Activated naive CD8-positive, alpha-beta T cell (primary cell): ENCODE measurements around the gene ZFP14.
"Not testable (repeated sequence)": the region's sequence is repeated elsewhere in the genome, so short reads cannot be mapped to it uniquely, and the experiment has no call there.

Source experiments
- H3K27ac Mint-ChIP-seq: one replicate; pipeline ENCODE4 v1.8.0; 2021; ENCODE audit warnings: mixed read lengths
- H3K27me3 Mint-ChIP-seq: one replicate; pipeline ENCODE4 v1.8.0; 2021; ENCODE audit warnings: mixed read lengths
- H3K36me3 Mint-ChIP-seq: one replicate; pipeline ENCODE4 v1.8.0; 2021; ENCODE audit warnings: mixed read lengths
- H3K4me1 Mint-ChIP-seq: one replicate; pipeline ENCODE4 v1.8.0; 2021; ENCODE audit warnings: low read depth, mixed read lengths
- H3K4me3 Mint-ChIP-seq: one replicate; pipeline ENCODE4 v1.8.0; 2021; ENCODE audit warnings: mild to moderate bottlenecking, mixed read lengths
- H3K9me3 Mint-ChIP-seq: one replicate; pipeline ENCODE4 v1.8.0; 2021; ENCODE audit warnings: low read depth, mixed read lengths

ZFP14 gene

GRCh38 chr19:36377541-36378178 lies 1.3 kb downstream of the ZFP14 start:
- Mint-ChIP-seq H3K27me3 (no peaks in the 10 kb centered on the region), H3K4me1 (peaks cover 24% of the 10 kb centered on the region), H3K9me3 (peaks cover 1% of the 10 kb centered on the region), H3K27ac (peak overlapping the region; percentile 93), H3K36me3 (peaks cover 12% of the 10 kb centered on the region), H3K4me3 (peak overlapping the region; percentile 96)

- Mint-ChIP-seq H3K27ac (no peak overlapping the region), H3K4me1 (peaks cover 26% of the 10 kb centered on the region), H3K36me3 (peaks cover 23% of the 10 kb centered on the region), H3K27me3 (no peaks in the 10 kb centered on the region), H3K4me3 (no peak overlapping the region), H3K9me3 (peaks cover 6% of the 10 kb centered on the region)
These were observed 5.3 kb downstream of the ZFP14 start for GRCh38 chr19:36373638-36374156.

- H3K36me3 Mint-ChIP-seq = peaks cover 32% of the 10 kb centered on the region
- peaks cover 10% of the 10 kb centered on the region for H3K4me1 Mint-ChIP-seq
- H3K27ac Mint-ChIP-seq = no peak overlapping the region
- H3K9me3 Mint-ChIP-seq = peaks cover 6% of the 10 kb centered on the region
- H3K27me3 Mint-ChIP-seq = no peaks in the 10 kb centered on the region
- H3K4me3 Mint-ChIP-seq = no peak overlapping the region
These were observed 7.1 kb downstream of the ZFP14 start for GRCh38 chr19:36371886-36372285.

GRCh38 chr19:36363845-36364244 lies 15.2 kb downstream of the ZFP14 start:
- Mint-ChIP-seq H3K27ac (no peak overlapping the region), H3K4me3 (no peak overlapping the region), H3K4me1 (no peaks in the 10 kb centered on the region), H3K36me3 (peaks cover 56% of the 10 kb centered on the region), H3K27me3 (no peaks in the 10 kb centered on the region), H3K9me3 (peaks cover 3% of the 10 kb centered on the region)

DNA sequence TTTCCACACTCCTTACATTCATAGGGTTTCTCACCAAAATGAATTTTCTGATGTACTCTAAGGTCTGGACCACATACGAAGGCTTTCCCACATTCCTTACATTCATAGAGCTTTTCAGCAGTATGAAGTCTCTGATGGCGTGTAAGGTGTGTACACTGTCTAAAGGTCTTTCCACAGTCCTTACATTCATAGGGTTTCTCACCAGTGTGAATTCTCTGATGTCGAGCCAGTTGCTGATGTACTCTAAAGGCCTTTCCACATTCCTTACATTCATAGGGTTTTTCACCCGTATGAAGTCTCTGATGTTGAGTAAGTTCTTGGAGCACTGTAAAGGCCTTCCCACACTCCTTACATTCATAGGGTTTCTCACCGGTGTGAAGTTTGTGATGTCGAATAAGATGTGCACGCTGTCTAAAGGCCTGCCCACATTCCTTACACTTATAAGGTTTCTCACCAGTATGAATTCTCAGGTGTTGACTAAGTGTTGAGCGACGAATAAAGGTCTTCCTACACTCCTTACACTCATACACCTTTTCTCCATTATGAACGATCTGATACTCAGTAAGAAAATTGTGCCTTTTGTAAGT lies 38.1 kb downstream of the ZFP14 start:
- Mint-ChIP-seq H3K4me1 (no peaks in the 10 kb centered on the region), H3K36me3 (peaks cover 63% of the 10 kb centered on the region), H3K27ac (no peak overlapping the region), H3K9me3 (peaks cover 38% of the 10 kb centered on the region), H3K27me3 (no peaks in the 10 kb centered on the region), H3K4me3 (no peak overlapping the region)

DNA sequence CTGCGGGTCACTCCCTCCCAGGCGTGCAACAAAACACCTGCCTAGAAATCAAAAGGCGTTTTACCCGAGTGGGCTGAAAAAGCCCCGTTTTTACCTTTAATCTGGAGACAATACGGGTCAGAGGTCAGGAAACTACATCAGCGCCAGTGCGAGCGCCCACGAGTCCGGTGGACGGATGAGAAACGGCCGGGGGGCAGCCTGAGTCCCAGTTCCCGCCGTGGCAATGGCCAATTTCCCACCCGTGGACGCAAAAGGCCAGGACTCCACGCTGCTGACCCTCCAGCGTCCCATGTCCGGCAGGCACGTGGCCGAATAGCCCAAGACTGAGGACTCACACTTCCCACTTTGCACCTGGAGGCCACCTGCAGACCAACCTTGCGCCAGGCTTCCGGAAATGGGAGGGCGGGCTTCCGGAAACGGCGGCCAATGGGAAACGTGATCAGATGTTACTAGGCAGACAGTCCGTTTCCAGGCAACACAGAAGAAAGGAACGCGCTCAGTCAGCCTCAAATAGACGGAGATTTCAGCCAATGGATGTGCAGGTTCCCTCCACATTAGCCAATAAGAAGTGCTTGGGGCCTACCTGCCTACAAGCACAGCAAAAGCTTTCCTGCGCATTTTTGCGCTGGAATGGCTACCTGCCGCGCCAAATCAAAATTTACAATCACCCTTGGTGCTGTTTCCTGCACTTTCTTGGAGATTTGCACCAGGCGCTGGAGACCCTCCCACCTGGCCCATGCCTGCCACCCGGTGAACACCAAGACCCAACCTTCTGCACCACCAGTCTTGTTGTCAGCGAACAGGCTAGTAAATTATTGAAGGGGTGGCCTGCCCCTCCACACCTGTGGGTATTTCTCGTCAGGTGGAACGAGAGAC lies 47.4 kb downstream of the ZFP14 start:
- peaks cover 27% of the 10 kb centered on the region for H3K36me3 Mint-ChIP-seq
- H3K4me3 Mint-ChIP-seq = peak overlapping the region; percentile 64
- H3K27ac Mint-ChIP-seq = no peak overlapping the region
- no peaks in the 10 kb centered on the region for H3K27me3 Mint-ChIP-seq
- H3K9me3 Mint-ChIP-seq = peaks cover 11% of the 10 kb centered on the region
- H3K4me1 Mint-ChIP-seq = peaks cover 10% of the 10 kb centered on the region

DNA sequence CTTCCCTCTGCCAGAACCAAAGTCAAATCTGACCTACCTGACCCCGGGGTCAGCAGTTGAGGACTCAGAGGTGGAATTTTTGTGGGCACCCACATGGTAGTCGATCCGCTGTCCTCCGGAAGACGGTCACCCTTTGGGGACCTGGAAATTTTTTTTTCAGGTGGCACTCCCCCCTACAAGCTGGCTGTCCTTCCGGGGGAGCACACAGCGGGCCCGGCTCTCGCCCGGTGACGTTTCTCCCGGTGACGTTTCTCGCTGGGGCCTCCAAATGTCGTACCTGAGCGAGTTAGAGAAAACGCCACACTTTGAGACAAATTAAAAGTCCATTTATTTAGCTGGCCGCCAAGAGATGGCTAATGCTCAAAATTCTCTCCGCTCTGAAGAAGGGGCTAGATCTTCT lies 48.8 kb downstream of the ZFP14 start:
- Mint-ChIP-seq H3K36me3 (peaks cover 25% of the 10 kb centered on the region), H3K4me3 (no peak overlapping the region), H3K27me3 (no peaks in the 10 kb centered on the region), H3K4me1 (peaks cover 10% of the 10 kb centered on the region), H3K27ac (no peak overlapping the region), H3K9me3 (peaks cover 11% of the 10 kb centered on the region)

GRCh38 chr19:36329534-36329933 lies 49.5 kb downstream of the ZFP14 start:
- peaks cover 25% of the 10 kb centered on the region for H3K36me3 Mint-ChIP-seq
- H3K9me3 Mint-ChIP-seq = peaks cover 11% of the 10 kb centered on the region
- not testable (repeated sequence) for H3K4me3 Mint-ChIP-seq, H3K27me3 Mint-ChIP-seq, H3K27ac Mint-ChIP-seq
- peaks cover 10% of the 10 kb centered on the region for H3K4me1 Mint-ChIP-seq

DNA sequence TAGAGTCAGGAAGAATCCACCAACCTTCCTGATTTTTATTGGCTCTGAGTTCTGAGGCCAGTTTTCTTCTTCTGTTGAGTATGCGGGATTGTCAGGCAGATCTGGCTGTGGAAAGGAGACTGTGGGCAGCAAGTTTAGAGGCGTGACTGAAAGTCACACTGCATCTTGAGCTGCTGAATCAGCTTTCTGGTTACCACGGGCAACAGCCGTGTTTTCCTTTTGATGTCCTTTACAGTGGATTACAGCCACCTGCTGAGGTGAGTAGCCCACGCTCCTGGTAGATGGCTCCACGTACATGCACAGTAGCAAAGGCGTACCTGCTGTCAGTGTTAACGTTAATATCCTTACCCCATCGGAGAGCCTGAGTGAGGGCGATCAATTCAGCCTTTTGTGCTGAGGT lies 52.4 kb downstream of the ZFP14 start:
- peaks cover 25% of the 10 kb centered on the region for H3K9me3 Mint-ChIP-seq
- H3K4me3 Mint-ChIP-seq, H3K27ac Mint-ChIP-seq, H3K27me3 Mint-ChIP-seq, H3K4me1 Mint-ChIP-seq: not testable (repeated sequence)
- H3K36me3 Mint-ChIP-seq = peaks cover 31% of the 10 kb centered on the region

DNA sequence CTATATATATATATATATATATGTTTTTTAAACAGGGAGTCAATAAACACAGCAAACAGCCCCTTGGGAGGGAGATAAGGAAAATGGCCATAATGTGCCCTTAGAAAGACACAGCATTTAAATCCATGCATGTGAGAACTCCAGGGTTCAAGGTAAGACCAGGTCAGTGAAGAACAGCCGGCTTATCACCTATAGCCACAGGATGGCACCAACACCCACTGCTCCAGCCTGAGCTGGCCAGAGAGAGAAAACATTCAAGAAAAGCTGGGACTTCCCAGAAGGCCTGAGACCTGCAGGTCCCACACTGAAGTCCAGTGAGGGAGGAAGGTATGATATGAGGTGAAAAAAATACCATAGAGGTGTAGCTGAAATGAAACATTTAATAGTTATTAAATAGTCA lies 63.8 kb downstream of the ZFP14 start:
- H3K4me1 Mint-ChIP-seq, H3K4me3 Mint-ChIP-seq, H3K9me3 Mint-ChIP-seq, H3K27me3 Mint-ChIP-seq, H3K36me3 Mint-ChIP-seq, H3K27ac Mint-ChIP-seq: not testable (repeated sequence)

DNA sequence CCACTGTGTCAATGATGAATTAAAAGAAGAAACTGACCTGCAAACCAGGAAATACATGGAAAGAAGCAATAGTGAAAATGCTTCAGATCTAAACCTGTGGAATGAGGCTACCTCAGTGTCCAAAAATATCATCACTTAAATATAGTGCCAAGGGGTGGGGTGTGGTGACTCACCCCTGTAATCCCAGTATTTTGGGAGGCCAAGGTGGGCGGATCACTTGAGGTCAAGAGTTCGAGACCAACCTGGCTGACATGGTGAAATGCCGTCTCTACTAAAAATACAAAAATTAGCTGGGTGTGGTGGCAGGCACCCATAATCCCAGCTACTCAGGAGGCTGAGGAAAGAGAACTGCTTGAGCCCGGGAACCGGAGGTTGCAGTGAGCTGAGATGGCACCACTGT lies 64.9 kb downstream of the ZFP14 start:
- H3K9me3 Mint-ChIP-seq, H3K4me3 Mint-ChIP-seq, H3K36me3 Mint-ChIP-seq, H3K27me3 Mint-ChIP-seq, H3K4me1 Mint-ChIP-seq, H3K27ac Mint-ChIP-seq: not testable (repeated sequence)

DNA sequence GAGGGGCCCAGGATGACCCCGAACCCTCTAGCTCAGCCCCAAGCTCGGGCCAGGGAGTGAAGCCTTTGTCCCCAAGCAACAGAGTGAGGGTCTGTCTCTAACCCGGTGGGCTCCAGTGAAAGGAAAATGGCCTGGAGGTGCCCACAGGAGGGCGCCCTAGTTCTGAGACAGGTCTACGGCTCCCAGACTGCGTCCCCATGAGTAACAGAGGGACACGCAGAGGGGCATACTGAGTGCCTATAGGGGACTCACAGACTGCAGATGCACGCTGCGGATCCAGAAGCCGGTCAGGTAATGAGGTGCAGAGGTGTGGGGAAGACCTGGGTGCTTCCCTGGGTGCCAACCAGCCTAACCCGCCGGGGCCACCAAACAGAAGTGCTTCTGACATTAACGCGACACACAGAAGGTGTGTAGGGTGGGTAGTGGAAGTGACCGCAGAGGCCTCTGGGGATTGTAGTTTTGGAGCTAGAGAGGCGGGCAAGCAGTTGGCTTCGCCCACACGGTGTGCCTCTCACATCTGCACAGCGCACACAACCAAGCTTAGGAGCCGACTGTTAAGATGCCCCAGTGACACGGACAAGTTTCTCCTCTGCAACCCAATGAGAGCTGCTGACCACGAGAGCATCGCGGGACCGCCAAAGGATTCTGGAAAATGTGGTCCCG lies 67.8 kb downstream of the ZFP14 start:
- not testable (repeated sequence) for H3K27me3 Mint-ChIP-seq, H3K36me3 Mint-ChIP-seq, H3K27ac Mint-ChIP-seq, H3K9me3 Mint-ChIP-seq, H3K4me3 Mint-ChIP-seq, H3K4me1 Mint-ChIP-seq

- not testable (repeated sequence) for H3K36me3 Mint-ChIP-seq, H3K4me1 Mint-ChIP-seq, H3K9me3 Mint-ChIP-seq, H3K27me3 Mint-ChIP-seq, H3K27ac Mint-ChIP-seq
- peak overlapping the region; percentile 9 for H3K4me3 Mint-ChIP-seq
These were observed 68.5 kb downstream of the ZFP14 start for GRCh38 chr19:36310416-36310990.

DNA sequence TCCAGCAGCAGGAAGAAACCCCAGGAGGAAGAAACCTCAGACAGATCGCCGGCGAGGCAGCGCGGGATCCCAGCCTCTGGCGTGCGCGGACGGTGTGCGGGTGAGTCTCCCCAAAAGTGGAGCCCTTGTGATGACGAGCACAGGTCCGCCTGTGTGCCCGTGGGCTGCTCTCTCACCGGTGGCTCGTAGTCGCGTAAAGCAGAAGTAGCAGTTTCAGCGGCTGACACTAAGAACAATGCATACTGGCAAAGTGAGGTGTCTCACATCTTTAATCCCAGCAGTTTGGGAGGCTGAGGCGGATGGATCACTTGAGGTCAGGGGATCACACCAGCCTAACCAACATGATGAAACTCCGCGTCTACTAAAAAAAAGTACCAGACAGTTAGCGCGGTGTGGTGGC lies 69.2 kb downstream of the ZFP14 start:
- not testable (repeated sequence) for H3K27me3 Mint-ChIP-seq, H3K27ac Mint-ChIP-seq, H3K36me3 Mint-ChIP-seq, H3K4me1 Mint-ChIP-seq, H3K9me3 Mint-ChIP-seq
- peak overlapping the region; percentile 59 for H3K4me3 Mint-ChIP-seq

DNA sequence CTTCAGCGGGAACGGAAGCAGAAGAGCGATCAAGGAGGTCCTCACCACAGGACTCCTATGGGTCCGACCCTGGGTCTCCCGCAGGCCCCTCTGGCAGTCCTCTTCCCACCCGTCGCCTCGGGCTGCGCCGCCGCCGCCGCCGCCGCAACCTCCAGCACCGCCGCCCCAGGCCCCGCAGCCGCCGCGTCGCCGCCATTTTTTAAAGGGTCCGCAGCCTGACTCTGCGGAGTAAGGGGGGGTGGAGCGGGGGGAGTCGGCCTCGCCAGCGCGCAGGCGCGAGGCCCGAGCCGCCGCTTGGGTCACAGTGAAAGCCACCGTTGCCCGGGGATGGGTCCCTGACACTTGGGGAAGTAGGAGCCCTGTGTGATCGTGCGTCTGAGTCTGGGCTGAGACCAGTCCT lies 69.7 kb downstream of the ZFP14 start:
- not testable (repeated sequence) for H3K27ac Mint-ChIP-seq, H3K36me3 Mint-ChIP-seq, H3K4me1 Mint-ChIP-seq, H3K27me3 Mint-ChIP-seq, H3K9me3 Mint-ChIP-seq
- peak overlapping the region; percentile 59 for H3K4me3 Mint-ChIP-seq
